A673 (cell line): ENCODE measurements around the gene ZNF136. TPM values are rescaled to one million over a fixed set of nuclear protein-coding genes. Genes with fewer than 3 reads are reported as not detected.

Source experiments
- BruUV-seq: library from RNA; stranded (reverse); fragments of 400-500 nt; replicated peaks from 2 replicates; lab custom pipeline; 2021; lab: Mats Ljungman, UMichigan
- CTCF ChIA-PET: fragments of 300-600 bp; sonication (Branson Sonifier 250); formaldehyde crosslinking; loops from one replicate; lab custom pipeline; 2022; ENCODE audit warnings: antibody characterized with exemption; lab: Charles Lee
- POLR2A ChIA-PET: fragments of 300-600 bp; sonication (Branson Sonifier 250); formaldehyde crosslinking; loops from one replicate; lab custom pipeline; 2022; ENCODE audit warnings: antibody characterized with exemption; ENCODE audit not compliant: low non-redundant PET; lab: Charles Lee
- DNase-seq: peaks from one replicate; pipeline ENCODE4 v3.0.0-alpha.2; 2015; ENCODE audit warnings: low spot score
- H3K27ac ChIP-seq: fragments of 200-600 bp; sonication (generic); 2 replicates; pipeline ENCODE4 v1.5.1; 2016; ENCODE audit warnings: mixed run types, low read depth, mild to moderate bottlenecking, mixed read lengths, antibody characterized with exemption, low read length; ENCODE audit not compliant: poor library complexity, severe bottlenecking
- H3K27me3 ChIP-seq: fragments of 200-600 bp; sonication (generic); replicated peaks from 2 replicates; pipeline ENCODE4 v1.6.1; 2017; ENCODE audit warnings: mixed run types, low read depth, mild to moderate bottlenecking, mixed read lengths, antibody characterized with exemption, low read length; ENCODE audit not compliant: insufficient read depth, poor library complexity
- H3K36me3 ChIP-seq: fragments of 200-600 bp; sonication (generic); 2 replicates; pipeline ENCODE4 v1.6.1; 2016; ENCODE audit warnings: mixed run types, mild to moderate bottlenecking, mixed read lengths, antibody characterized with exemption, low read length; ENCODE audit not compliant: insufficient read depth, poor library complexity, severe bottlenecking
- H3K4me1 ChIP-seq: fragments of 200-600 bp; sonication (generic); 2 replicates; pipeline ENCODE4 v1.6.1; 2017; ENCODE audit warnings: mixed run types, mild to moderate bottlenecking, mixed read lengths, antibody characterized with exemption, low read length; ENCODE audit not compliant: insufficient read depth, poor library complexity, severe bottlenecking
- H3K4me3 ChIP-seq: fragments of 200-600 bp; sonication (generic); 2 replicates; pipeline ENCODE4 v1.5.1; 2016; ENCODE audit warnings: low read depth, mixed run types, mild to moderate bottlenecking, mixed read lengths, low read length; ENCODE audit not compliant: poor library complexity, severe bottlenecking
- H3K9me3 ChIP-seq: fragments of 200-600 bp; sonication (generic); 2 replicates; pipeline ENCODE4 v1.6.1; 2016; ENCODE audit warnings: mixed run types, low read depth, mild to moderate bottlenecking, mixed read lengths, antibody characterized with exemption, low read length; ENCODE audit not compliant: poor library complexity, severe bottlenecking
- EZH2 ChIP-seq: fragments of 200-600 bp; sonication (generic); IDR thresholded peaks from 2 replicates; pipeline ENCODE4 v1.6.1; 2017; ENCODE audit warnings: borderline replicate concordance, low read depth, mild to moderate bottlenecking, mixed read lengths, antibody characterized with exemption, low read length; ENCODE audit not compliant: poor library complexity, severe bottlenecking
- intact Hi-C: fragments of 100-400 bp; cut with micrococcal nuclease; formaldehyde crosslinking; loops from one replicate; pipeline ENCODE4 v1.10.0; 2022; ENCODE audit not compliant: unreplicated experiment
- total RNA-seq: library from RNA; stranded (reverse); gene quantifications from 2 replicates; pipeline ENCODE4 v1.2.3, GENCODE V29; 2021
- TF ChIP-seq, protein P1 (sequence below): fragments of 300-800, 200-600 bp; sonication (generic); conservative IDR thresholded peaks from 2 replicates; pipeline ENCODE4 v1.5.1; 2017; ENCODE audit warnings: low read depth, mild to moderate bottlenecking, antibody characterized with exemption, low read length, moderate library complexity, mixed read lengths

Gene ZNF136
- total RNA-seq, 1 experiment from 2014 or later: 12.2 TPM

- TF ChIP-seq, protein P1, sequence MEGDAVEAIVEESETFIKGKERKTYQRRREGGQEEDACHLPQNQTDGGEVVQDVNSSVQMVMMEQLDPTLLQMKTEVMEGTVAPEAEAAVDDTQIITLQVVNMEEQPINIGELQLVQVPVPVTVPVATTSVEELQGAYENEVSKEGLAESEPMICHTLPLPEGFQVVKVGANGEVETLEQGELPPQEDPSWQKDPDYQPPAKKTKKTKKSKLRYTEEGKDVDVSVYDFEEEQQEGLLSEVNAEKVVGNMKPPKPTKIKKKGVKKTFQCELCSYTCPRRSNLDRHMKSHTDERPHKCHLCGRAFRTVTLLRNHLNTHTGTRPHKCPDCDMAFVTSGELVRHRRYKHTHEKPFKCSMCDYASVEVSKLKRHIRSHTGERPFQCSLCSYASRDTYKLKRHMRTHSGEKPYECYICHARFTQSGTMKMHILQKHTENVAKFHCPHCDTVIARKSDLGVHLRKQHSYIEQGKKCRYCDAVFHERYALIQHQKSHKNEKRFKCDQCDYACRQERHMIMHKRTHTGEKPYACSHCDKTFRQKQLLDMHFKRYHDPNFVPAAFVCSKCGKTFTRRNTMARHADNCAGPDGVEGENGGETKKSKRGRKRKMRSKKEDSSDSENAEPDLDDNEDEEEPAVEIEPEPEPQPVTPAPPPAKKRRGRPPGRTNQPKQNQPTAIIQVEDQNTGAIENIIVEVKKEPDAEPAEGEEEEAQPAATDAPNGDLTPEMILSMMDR: no peak
- no peak for TF ChIP-seq EZH2
- peak within 1 kb of the TSS; percentile 86 for H3K4me3 ChIP-seq
- ChIA-PET POLR2A (no interaction called here), CTCF (no interaction called here)
- intact Hi-C loops: no loop called here
- no peaks in the 10 kb centered on the region for H3K4me1 ChIP-seq
- DNase-seq: peak; percentile 87
- H3K36me3 ChIP-seq: peaks cover 5% of the 10 kb centered on the region
- H3K9me3 ChIP-seq: no peaks in the 10 kb centered on the region
- H3K27me3 ChIP-seq: no peaks in the 10 kb centered on the region
- BruUV-seq: no TSS peak
- H3K27ac ChIP-seq: peak within 1 kb of the TSS; percentile 81
These were observed 6.5 kb upstream of the ZNF136 start, which contains the start of gene ZNF625 for GRCh38 chr19:12156223-12157058. Gene ZNF625 (minus strand): TSS chr19:12156734. CDS start chr19:12156558, 176 bp downstream.

- Histone ChIP-seq H3K9me3 (no peaks in the 10 kb centered on the region), H3K27ac (no peak overlapping the region), H3K36me3 (no peaks in the 10 kb centered on the region), H3K27me3 (no peaks in the 10 kb centered on the region), H3K4me3 (no peak overlapping the region), H3K4me1 (no peaks in the 10 kb centered on the region)
- intact Hi-C loops: no loop called here
- no TSS peak for BruUV-seq
- ChIA-PET POLR2A (no interaction called here), CTCF (no interaction called here)
- DNase-seq: no peak
- TF ChIP-seq, protein P1: no peak
- TF ChIP-seq EZH2: no peak
These were observed 3.0 kb upstream of the ZNF136 start for GRCh38 chr19:12159773-12160414.

DNA sequence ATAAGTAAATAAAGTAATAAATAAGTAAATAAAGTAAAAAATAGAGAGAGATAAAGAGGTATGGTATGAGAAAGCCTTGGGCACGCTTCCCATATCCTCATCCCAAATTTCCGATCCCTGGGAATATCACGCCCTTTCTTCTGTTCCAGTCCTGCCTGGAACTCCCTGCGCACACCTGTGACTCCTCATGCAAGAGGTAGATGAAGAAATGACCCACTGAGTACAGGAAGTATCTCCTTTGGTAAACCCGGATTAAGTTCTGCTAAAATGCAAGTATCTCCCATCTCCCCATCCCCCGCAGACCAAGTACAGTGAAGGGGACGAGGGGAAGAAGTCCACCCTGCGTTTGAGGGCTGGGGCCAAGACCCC lies 399 bp upstream of the ZNF136 start:
- no peaks in the 10 kb centered on the region for H3K36me3 ChIP-seq
- intact Hi-C loops: no loop called here
- ChIA-PET POLR2A (interaction anchor here (0.6 kb wide), 1 partner anchor 111 kb away, joined by 14 read pairs; no protein-coding TSS in a partner anchor), CTCF (interaction anchor here (1.0 kb wide), 1 partner anchor 71 kb away, joined by 3 read pairs; no protein-coding TSS in a partner anchor)
- H3K27ac ChIP-seq: no peak overlapping the region
- peak overlapping the region; percentile 79 for H3K4me3 ChIP-seq
- H3K9me3 ChIP-seq: no peaks in the 10 kb centered on the region
- DNase-seq: no peak
- no TSS peak for BruUV-seq
- no peaks in the 10 kb centered on the region for H3K4me1 ChIP-seq
- TF ChIP-seq EZH2: no peak
- TF ChIP-seq, protein P1: no peak
- H3K27me3 ChIP-seq: no peaks in the 10 kb centered on the region
